Measurements from ENCODE around the gene NAP1L4.

- TF ChIP-seq MYC (IDR thresholded peaks at IDR 0.05; ENCODE audit: low read depth, low read length) (0 out of 2 replicates have a peak, but pooled peaks have one; percentile 0), CTCF (IDR thresholded peaks at IDR 0.05; ENCODE audit: low read depth, low read length) (no peak)
These were observed 58.6 kb downstream of the NAP1L4 start for GRCh38 chr11:2933375-2934020.
